Measurements from ENCODE around the gene BTBD18. TPM values are rescaled to one million over a fixed set of nuclear protein-coding genes. Genes with fewer than 3 reads are reported as not detected.

The BTBD18 gene
- total and polyA plus RNA-seq, 2 donors from 2014 or later: not detected

GRCh38 chr11:57772562-57772961, 20.9 kb upstream of the BTBD18 start:
- Histone ChIP-seq H3K27me3 (ENCODE audit: control insufficient read depth, insufficient read depth, low read length) (no peaks in the 10 kb centered on the region), H3K27ac (ENCODE audit: low read depth in 2 of 2, low read length in 2 of 2) (peak overlapping the region in 1 of 2 donors; percentile 10), H3K9me3 (ENCODE audit: control insufficient read depth in 2 of 3, insufficient read depth in 1 of 3, low read length in 3 of 3) (no peaks in the 10 kb centered on the region), H3K36me3 (ENCODE audit: control insufficient read depth in 2 of 3, insufficient read depth in 3 of 3, low read length in 3 of 3) (no peaks in the 10 kb centered on the region), H3K4me3 (ENCODE audit: low read length in 3 of 3) (no peak overlapping the region), H3K4me1 (ENCODE audit: control insufficient read depth in 2 of 3, insufficient read depth in 2 of 3, low read depth in 1 of 3, low read length in 3 of 3) (peaks cover 17 to 45% (median 35%) of the 10 kb centered on the region in 3 donors), H3K9ac (ENCODE audit: low read length in 3 of 3) (no peak overlapping the region)
- TF ChIP-seq CTCF (IDR thresholded peaks at IDR 0.05; ENCODE audit: borderline replicate concordance, extremely low read depth, insufficient read depth): no peak
- FAIRE-seq (no peak), DNase-seq (no peak)
- intact Hi-C loops (cut with DNase I): no loop called here

GRCh38 chr11:57771365-57771764, 19.7 kb upstream of the BTBD18 start:
- Histone ChIP-seq H3K36me3 (ENCODE audit: control insufficient read depth in 2 of 3, insufficient read depth in 3 of 3, low read length in 3 of 3) (no peaks in the 10 kb centered on the region), H3K4me3 (ENCODE audit: low read length in 3 of 3) (no peak overlapping the region), H3K4me1 (ENCODE audit: control insufficient read depth in 2 of 3, insufficient read depth in 2 of 3, low read depth in 1 of 3, low read length in 3 of 3) (peaks cover 8 to 40% (median 26%) of the 10 kb centered on the region in 3 donors), H3K9ac (ENCODE audit: low read length in 3 of 3) (no peak overlapping the region), H3K27me3 (ENCODE audit: control insufficient read depth, insufficient read depth, low read length) (no peaks in the 10 kb centered on the region), H3K9me3 (ENCODE audit: control insufficient read depth in 2 of 3, insufficient read depth in 1 of 3, low read length in 3 of 3) (no peaks in the 10 kb centered on the region), H3K27ac (ENCODE audit: low read depth in 2 of 2, low read length in 2 of 2) (no peak overlapping the region)
- TF ChIP-seq CTCF (IDR thresholded peaks at IDR 0.05; ENCODE audit: borderline replicate concordance, extremely low read depth, insufficient read depth): no peak
- FAIRE-seq (no peak), DNase-seq (no peak)
- intact Hi-C loops (cut with DNase I): no loop called here

GRCh38 chr11:57770793-57771192, 19.2 kb upstream of the BTBD18 start:
- Histone ChIP-seq H3K4me1 (ENCODE audit: control insufficient read depth in 2 of 3, insufficient read depth in 2 of 3, low read depth in 1 of 3, low read length in 3 of 3) (peaks cover 2 to 38% (median 21%) of the 10 kb centered on the region in 3 donors), H3K4me3 (ENCODE audit: low read length in 3 of 3) (no peak overlapping the region), H3K27me3 (ENCODE audit: control insufficient read depth, insufficient read depth, low read length) (no peaks in the 10 kb centered on the region), H3K9me3 (ENCODE audit: control insufficient read depth in 2 of 3, insufficient read depth in 1 of 3, low read length in 3 of 3) (no peaks in the 10 kb centered on the region), H3K36me3 (ENCODE audit: control insufficient read depth in 2 of 3, insufficient read depth in 3 of 3, low read length in 3 of 3) (no peaks in the 10 kb centered on the region), H3K27ac (ENCODE audit: low read depth in 2 of 2, low read length in 2 of 2) (no peak overlapping the region), H3K9ac (ENCODE audit: low read length in 3 of 3) (no peak overlapping the region)
- intact Hi-C loops (cut with DNase I): no loop called here
- no peak for FAIRE-seq
- DNase-seq: no peak
- no peak for TF ChIP-seq CTCF (IDR thresholded peaks at IDR 0.05; ENCODE audit: borderline replicate concordance, extremely low read depth, insufficient read depth)

- FAIRE-seq (no peak), DNase-seq (no peak)
- Histone ChIP-seq H3K36me3 (ENCODE audit: control insufficient read depth in 2 of 3, insufficient read depth in 3 of 3, low read length in 3 of 3) (no peaks in the 10 kb centered on the region), H3K4me3 (ENCODE audit: low read length in 3 of 3) (peak overlapping the region; percentile 31 to 99 (median 88)), H3K9me3 (ENCODE audit: control insufficient read depth in 2 of 3, insufficient read depth in 1 of 3, low read length in 3 of 3) (no peaks in the 10 kb centered on the region), H3K9ac (ENCODE audit: low read length in 3 of 3) (peak overlapping the region; percentile 13 to 100 (median 99)), H3K27ac (ENCODE audit: low read depth in 2 of 2, low read length in 2 of 2) (peak overlapping the region; percentile 56 to 69), H3K27me3 (ENCODE audit: control insufficient read depth, insufficient read depth, low read length) (no peaks in the 10 kb centered on the region), H3K4me1 (ENCODE audit: control insufficient read depth in 2 of 3, insufficient read depth in 2 of 3, low read depth in 1 of 3, low read length in 3 of 3) (peaks cover 4 to 21% (median 12%) of the 10 kb centered on the region in 3 donors)
- intact Hi-C loops (cut with DNase I): no loop called here
- TF ChIP-seq CTCF (IDR thresholded peaks at IDR 0.05; ENCODE audit: borderline replicate concordance, extremely low read depth, insufficient read depth): no peak
Observed at GRCh38 chr11:57764972-57765371, 13.4 kb upstream of the BTBD18 start.
